SK-N-SH treated with all-trans-retinoic acid at 6 μM for 48 hours (cell line): ENCODE results near the gene BMP10.

Experiments
- ATAC-seq: fragments of 200-7000 bp; cut with Tn5 transposase; 3 replicates; pipeline ENCODE4 v1.9.1; 2020; ENCODE audit warnings: mild to moderate bottlenecking, moderate library complexity
- ARNTL ChIP-seq: fragments of 450-650 bp; formaldehyde crosslinking; IDR thresholded peaks from 2 replicates; pipeline ENCODE4 v1.5.0; 2020; ENCODE audit warnings: low read depth, mild to moderate bottlenecking, moderate library complexity, borderline replicate concordance
- BACH2 ChIP-seq: fragments of 250-450 bp; sonication (Bioruptor Pico); IDR thresholded peaks from 2 replicates; pipeline ENCODE4 v1.9.0; 2021; ENCODE audit warnings: mild to moderate bottlenecking, borderline replicate concordance
- CSDC2 ChIP-seq: fragments of 250-450 bp; sonication (Bioruptor Pico); IDR thresholded peaks from 2 replicates; pipeline ENCODE4 v1.5.0; 2020; ENCODE audit warnings: mild to moderate bottlenecking, moderate library complexity
- GLIS3 ChIP-seq: fragments of 250-450 bp; sonication (Bioruptor Pico); IDR thresholded peaks from 2 replicates; pipeline ENCODE4 v1.5.0; 2020; ENCODE audit warnings: mild to moderate bottlenecking, moderate library complexity
- ISL1 ChIP-seq: fragments of 250-450 bp; sonication (Bioruptor Pico); IDR thresholded peaks from 2 replicates; pipeline ENCODE4 v2.1.2; 2022; ENCODE audit warnings: mild to moderate bottlenecking, moderate library complexity
- OSR1 ChIP-seq: fragments of 250-450 bp; sonication (Bioruptor Pico); IDR thresholded peaks from 2 replicates; pipeline ENCODE4 v1.8.0; 2022; ENCODE audit warnings: moderate library complexity, mild to moderate bottlenecking, inconsistent platforms
- RARB ChIP-seq: fragments of 250-450 bp; sonication (Bioruptor Pico); IDR thresholded peaks from 2 replicates; pipeline ENCODE4 v1.8.0; 2021; ENCODE audit warnings: mild to moderate bottlenecking, moderate library complexity
- SNAI2 ChIP-seq: fragments of 250-450 bp; sonication (Bioruptor Pico); IDR thresholded peaks from 2 replicates; pipeline ENCODE4 v1.5.0; 2020; ENCODE audit warnings: mild to moderate bottlenecking, moderate library complexity
- TCF4 ChIP-seq: fragments of 250-450 bp; sonication (Bioruptor Pico); IDR thresholded peaks from 2 replicates; pipeline ENCODE4 v1.8.0; 2021; ENCODE audit warnings: mild to moderate bottlenecking, moderate library complexity, borderline replicate concordance
- TOX ChIP-seq: fragments of 250-450 bp; sonication (Bioruptor Pico); IDR thresholded peaks from 2 replicates; pipeline ENCODE4 v1.8.0; 2021; ENCODE audit warnings: mild to moderate bottlenecking, moderate library complexity, borderline replicate concordance
- ZC3H10 ChIP-seq: fragments of 250-450 bp; sonication (Bioruptor Pico); IDR thresholded peaks from 2 replicates; pipeline ENCODE4 v1.5.1; 2021; ENCODE audit warnings: mild to moderate bottlenecking, moderate library complexity
- ZFP3 ChIP-seq: fragments of 250-450 bp; sonication (Bioruptor Pico); IDR thresholded peaks from 2 replicates; pipeline ENCODE4 v1.5.0; 2020; ENCODE audit warnings: mild to moderate bottlenecking, moderate library complexity
- ZFP30 ChIP-seq: fragments of 450-650 bp; formaldehyde crosslinking; IDR thresholded peaks from 2 replicates; pipeline ENCODE4 v1.5.0; 2022; ENCODE audit warnings: mild to moderate bottlenecking, moderate library complexity
- ZNF565 ChIP-seq: fragments of 450-650 bp; formaldehyde crosslinking; conservative IDR thresholded peaks from 2 replicates; pipeline ENCODE4 v1.5.0; 2020; ENCODE audit warnings: low read depth, mild to moderate bottlenecking, moderate library complexity
- ZNF70 ChIP-seq: fragments of 450-650 bp; formaldehyde crosslinking; IDR thresholded peaks from 2 replicates; pipeline ENCODE4 v1.5.0; 2020; ENCODE audit warnings: mild to moderate bottlenecking, moderate library complexity
- ZNF8 ChIP-seq: fragments of 450-650 bp; formaldehyde crosslinking; IDR thresholded peaks from 2 replicates; pipeline ENCODE4 v1.5.0; 2020; ENCODE audit warnings: mild to moderate bottlenecking, moderate library complexity
- TF ChIP-seq, protein P1 (sequence below): fragments of 250-450 bp; sonication (Bioruptor Pico); IDR thresholded peaks from 2 replicates; pipeline ENCODE4 v1.8.0; 2021; ENCODE audit warnings: low read depth, mild to moderate bottlenecking, moderate library complexity, borderline replicate concordance
- TF ChIP-seq, protein P2 (sequence below): fragments of 250-450 bp; sonication (Bioruptor Pico); IDR thresholded peaks from 2 replicates; pipeline ENCODE4 v1.5.1; 2021; ENCODE audit warnings: mild to moderate bottlenecking, moderate library complexity
- TF ChIP-seq, protein P3 (sequence below): fragments of 250-450 bp; sonication (Bioruptor Pico); IDR thresholded peaks from 2 replicates; pipeline ENCODE4 v1.5.1; 2020; ENCODE audit warnings: low read depth, mild to moderate bottlenecking, moderate library complexity
- TF ChIP-seq, protein P4 (sequence below): fragments of 250-450 bp; sonication (Bioruptor Pico); IDR thresholded peaks from 2 replicates; pipeline ENCODE4 v1.8.0; 2020; ENCODE audit warnings: mild to moderate bottlenecking, moderate library complexity, borderline replicate concordance

The BMP10 gene

DNA sequence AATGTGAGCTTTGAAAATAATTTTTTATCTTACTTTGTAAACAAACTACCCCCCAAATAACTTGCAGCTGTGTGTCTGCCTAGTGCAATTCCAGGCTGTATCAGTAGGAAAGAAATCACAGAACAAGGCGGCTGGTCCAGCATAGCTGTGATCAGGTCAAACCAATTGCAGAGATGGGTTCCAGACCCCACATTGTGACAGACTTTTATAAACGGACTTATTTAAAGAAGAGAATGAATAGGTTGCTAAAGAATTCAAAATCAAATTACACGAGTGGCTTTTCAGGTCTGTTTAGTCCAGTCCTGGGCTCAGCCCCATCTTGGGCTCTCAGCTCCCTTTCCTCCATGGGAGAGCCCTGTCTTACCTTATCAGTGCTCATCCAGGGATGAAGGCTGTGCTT, 11.1 kb downstream of the BMP10 start:
- TF ChIP-seq ZC3H10 (CRISPR knock-in tag): no peak
- TF ChIP-seq, protein P1, sequence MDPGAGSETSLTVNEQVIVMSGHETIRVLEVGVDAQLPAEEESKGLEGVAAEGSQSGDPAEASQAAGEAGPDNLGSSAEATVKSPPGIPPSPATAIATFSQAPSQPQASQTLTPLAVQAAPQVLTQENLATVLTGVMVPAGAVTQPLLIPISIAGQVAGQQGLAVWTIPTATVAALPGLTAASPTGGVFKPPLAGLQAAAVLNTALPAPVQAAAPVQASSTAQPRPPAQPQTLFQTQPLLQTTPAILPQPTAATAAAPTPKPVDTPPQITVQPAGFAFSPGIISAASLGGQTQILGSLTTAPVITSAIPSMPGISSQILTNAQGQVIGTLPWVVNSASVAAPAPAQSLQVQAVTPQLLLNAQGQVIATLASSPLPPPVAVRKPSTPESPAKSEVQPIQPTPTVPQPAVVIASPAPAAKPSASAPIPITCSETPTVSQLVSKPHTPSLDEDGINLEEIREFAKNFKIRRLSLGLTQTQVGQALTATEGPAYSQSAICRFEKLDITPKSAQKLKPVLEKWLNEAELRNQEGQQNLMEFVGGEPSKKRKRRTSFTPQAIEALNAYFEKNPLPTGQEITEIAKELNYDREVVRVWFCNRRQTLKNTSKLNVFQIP (CRISPR knock-in tag): no peak
- no peak for TF ChIP-seq GLIS3 (CRISPR knock-in tag)
- TF ChIP-seq, protein P2, sequence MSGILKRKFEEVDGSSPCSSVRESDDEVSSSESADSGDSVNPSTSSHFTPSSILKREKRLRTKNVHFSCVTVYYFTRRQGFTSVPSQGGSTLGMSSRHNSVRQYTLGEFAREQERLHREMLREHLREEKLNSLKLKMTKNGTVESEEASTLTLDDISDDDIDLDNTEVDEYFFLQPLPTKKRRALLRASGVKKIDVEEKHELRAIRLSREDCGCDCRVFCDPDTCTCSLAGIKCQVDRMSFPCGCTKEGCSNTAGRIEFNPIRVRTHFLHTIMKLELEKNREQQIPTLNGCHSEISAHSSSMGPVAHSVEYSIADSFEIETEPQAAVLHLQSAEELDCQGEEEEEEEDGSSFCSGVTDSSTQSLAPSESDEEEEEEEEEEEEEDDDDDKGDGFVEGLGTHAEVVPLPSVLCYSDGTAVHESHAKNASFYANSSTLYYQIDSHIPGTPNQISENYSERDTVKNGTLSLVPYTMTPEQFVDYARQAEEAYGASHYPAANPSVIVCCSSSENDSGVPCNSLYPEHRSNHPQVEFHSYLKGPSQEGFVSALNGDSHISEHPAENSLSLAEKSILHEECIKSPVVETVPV: no peak
- no peak for TF ChIP-seq ZNF8
- peak; percentile 79 for TF ChIP-seq ISL1 (CRISPR knock-in tag)
- TF ChIP-seq OSR1 (CRISPR knock-in tag): no peak
- peak; percentile 80 for TF ChIP-seq TCF4 (CRISPR knock-in tag)
- TF ChIP-seq ZFP3: peak; percentile 32; the same call in 1 of the 2 replicates
- TF ChIP-seq, protein P3, sequence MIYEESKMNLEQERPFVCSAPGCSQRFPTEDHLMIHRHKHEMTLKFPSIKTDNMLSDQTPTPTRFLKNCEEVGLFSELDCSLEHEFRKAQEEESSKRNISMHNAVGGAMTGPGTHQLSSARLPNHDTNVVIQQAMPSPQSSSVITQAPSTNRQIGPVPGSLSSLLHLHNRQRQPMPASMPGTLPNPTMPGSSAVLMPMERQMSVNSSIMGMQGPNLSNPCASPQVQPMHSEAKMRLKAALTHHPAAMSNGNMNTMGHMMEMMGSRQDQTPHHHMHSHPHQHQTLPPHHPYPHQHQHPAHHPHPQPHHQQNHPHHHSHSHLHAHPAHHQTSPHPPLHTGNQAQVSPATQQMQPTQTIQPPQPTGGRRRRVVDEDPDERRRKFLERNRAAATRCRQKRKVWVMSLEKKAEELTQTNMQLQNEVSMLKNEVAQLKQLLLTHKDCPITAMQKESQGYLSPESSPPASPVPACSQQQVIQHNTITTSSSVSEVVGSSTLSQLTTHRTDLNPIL (CRISPR knock-in tag): peak; percentile 62; the same call in 1 of the 2 replicates
- TF ChIP-seq ARNTL (CRISPR knock-in tag): no peak
- no peak for TF ChIP-seq TOX
- TF ChIP-seq SNAI2 (CRISPR knock-in tag): no peak
- no peak for TF ChIP-seq CSDC2 (CRISPR knock-in tag)
- TF ChIP-seq, protein P4, sequence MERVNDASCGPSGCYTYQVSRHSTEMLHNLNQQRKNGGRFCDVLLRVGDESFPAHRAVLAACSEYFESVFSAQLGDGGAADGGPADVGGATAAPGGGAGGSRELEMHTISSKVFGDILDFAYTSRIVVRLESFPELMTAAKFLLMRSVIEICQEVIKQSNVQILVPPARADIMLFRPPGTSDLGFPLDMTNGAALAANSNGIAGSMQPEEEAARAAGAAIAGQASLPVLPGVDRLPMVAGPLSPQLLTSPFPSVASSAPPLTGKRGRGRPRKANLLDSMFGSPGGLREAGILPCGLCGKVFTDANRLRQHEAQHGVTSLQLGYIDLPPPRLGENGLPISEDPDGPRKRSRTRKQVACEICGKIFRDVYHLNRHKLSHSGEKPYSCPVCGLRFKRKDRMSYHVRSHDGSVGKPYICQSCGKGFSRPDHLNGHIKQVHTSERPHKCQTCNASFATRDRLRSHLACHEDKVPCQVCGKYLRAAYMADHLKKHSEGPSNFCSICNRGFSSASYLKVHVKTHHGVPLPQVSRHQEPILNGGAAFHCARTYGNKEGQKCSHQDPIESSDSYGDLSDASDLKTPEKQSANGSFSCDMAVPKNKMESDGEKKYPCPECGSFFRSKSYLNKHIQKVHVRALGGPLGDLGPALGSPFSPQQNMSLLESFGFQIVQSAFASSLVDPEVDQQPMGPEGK (CRISPR knock-in tag): no peak
- TF ChIP-seq ZFP30 (CRISPR knock-in tag): no peak
- no peak for TF ChIP-seq ZNF70 (CRISPR knock-in tag)
- TF ChIP-seq, all 23 proteins: peak for 4
- ATAC-seq: no peak; the same call in 2 of the 3 replicates

GRCh38 chr2:68857855-68858456, 13.2 kb downstream of the BMP10 start:
- no peak for ATAC-seq
- no peak for TF ChIP-seq BACH2 (CRISPR knock-in tag)
- TF ChIP-seq, protein P2: no peak
- no peak for TF ChIP-seq ZNF565 (CRISPR knock-in tag)
- TF ChIP-seq TCF4 (CRISPR knock-in tag): no peak
- TF ChIP-seq ZFP3: no peak
- TF ChIP-seq, protein P4 (CRISPR knock-in tag): no peak
- no peak for TF ChIP-seq ZNF70 (CRISPR knock-in tag)
- TF ChIP-seq, protein P1 (CRISPR knock-in tag): no peak
- no peak for TF ChIP-seq ZFP30 (CRISPR knock-in tag)
- no peak for TF ChIP-seq ZNF8
- no peak for TF ChIP-seq RARB (CRISPR knock-in tag)
- no peak for TF ChIP-seq TOX
- TF ChIP-seq, all 23 proteins: peak for 0
